Parathyroid adenoma (tissue), 2 donors: ENCODE results near the gene ADAMTS16.
"Not testable (repeated sequence)": the region's sequence is repeated elsewhere in the genome, so short reads cannot be mapped to it uniquely, and the experiment has no call there.

Source experiments
- H2AFZ ChIP-seq: fragments of 300-600 bp; sonication (generic); one replicate; pipeline ENCODE4 v1.7.0; 2017; ENCODE audit warnings: antibody characterized with exemption, mild to moderate bottlenecking
- H3K27ac ChIP-seq: fragments of 300-600 bp; sonication (generic); one replicate; pipeline ENCODE4 v1.7.0; 2017
- H3K27me3 ChIP-seq: fragments of 300-600 bp; sonication (generic); one replicate; pipeline ENCODE4 v1.7.0; 2017; ENCODE audit warnings: low read length; ENCODE audit not compliant: control insufficient read depth, insufficient read depth
- H3K36me3 ChIP-seq: fragments of 300-600 bp; sonication (generic); one replicate; pipeline ENCODE4 v1.7.0; 2017; ENCODE audit warnings: low read length; ENCODE audit not compliant: control insufficient read depth, insufficient read depth
- H3K4me1 ChIP-seq: fragments of 300-600 bp; sonication (generic); one replicate; pipeline ENCODE4 v1.7.0; 2017; ENCODE audit warnings: control low read depth
- H3K4me2 ChIP-seq: fragments of 300-600 bp; sonication (generic); one replicate; pipeline ENCODE4 v1.7.0; 2017; ENCODE audit warnings: low read length
- H3K4me3 ChIP-seq: fragments of 300-600 bp; sonication (generic); one replicate; pipeline ENCODE4 v1.7.0; 2017; ENCODE audit warnings: low read depth, low read length
- H3K79me2 ChIP-seq: fragments of 300-600 bp; sonication (generic); one replicate; pipeline ENCODE4 v1.7.0; 2017; ENCODE audit warnings: control low read depth
- H3K9ac ChIP-seq: fragments of 300-600 bp; sonication (generic); one replicate; pipeline ENCODE4 v1.7.0; 2017; ENCODE audit warnings: mild to moderate bottlenecking
- H3K9me3 ChIP-seq: fragments of 300-600 bp; sonication (generic); one replicate; pipeline ENCODE4 v1.7.0; 2017; ENCODE audit warnings: low read length; ENCODE audit not compliant: control insufficient read depth
- TF ChIP-seq, protein P1 (sequence below): fragments of 300-600 bp; sonication (generic); IDR thresholded peaks from one replicate; pipeline ENCODE4 v1.7.0; 2017; ENCODE audit warnings: antibody characterized with exemption, mild to moderate bottlenecking
- donor health status: primary hyperparathyroidism.

ADAMTS16 gene

DNA sequence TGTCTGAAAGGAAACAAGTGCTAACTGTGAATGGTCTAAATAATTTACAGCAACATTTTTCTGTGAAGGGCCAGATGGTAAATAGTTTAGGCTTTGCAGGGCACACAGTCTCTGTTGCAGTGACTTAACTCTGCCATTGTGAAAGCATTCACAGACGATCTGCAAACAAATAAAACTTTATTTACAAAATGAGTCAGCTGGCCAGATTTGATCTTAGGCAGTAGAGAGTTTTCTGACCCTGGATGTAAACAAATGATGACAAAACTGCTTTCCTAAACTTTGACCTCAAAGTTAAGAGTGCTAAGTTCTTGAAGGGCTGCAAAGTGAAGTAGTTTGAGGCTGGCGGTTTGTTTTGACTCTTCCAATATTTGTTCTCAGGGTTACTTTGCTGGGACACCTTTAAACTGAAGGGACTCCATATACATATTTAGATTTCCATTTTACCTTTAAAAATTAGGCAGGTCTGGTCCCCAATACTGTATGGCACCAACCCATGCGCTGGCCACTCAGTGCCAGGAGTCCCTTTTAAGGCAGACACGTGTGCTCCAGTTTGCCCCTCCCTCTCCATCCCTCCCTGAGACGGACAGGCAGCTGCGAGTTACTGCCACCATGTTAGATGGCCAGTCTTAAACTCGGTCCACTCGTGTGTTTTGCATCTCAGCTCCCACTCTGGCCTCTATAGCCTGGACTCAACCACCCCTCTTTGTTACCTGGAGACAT, 4.0 kb upstream of the ADAMTS16 start:
- no peak overlapping the region for H2AFZ ChIP-seq
- TF ChIP-seq, protein P1, sequence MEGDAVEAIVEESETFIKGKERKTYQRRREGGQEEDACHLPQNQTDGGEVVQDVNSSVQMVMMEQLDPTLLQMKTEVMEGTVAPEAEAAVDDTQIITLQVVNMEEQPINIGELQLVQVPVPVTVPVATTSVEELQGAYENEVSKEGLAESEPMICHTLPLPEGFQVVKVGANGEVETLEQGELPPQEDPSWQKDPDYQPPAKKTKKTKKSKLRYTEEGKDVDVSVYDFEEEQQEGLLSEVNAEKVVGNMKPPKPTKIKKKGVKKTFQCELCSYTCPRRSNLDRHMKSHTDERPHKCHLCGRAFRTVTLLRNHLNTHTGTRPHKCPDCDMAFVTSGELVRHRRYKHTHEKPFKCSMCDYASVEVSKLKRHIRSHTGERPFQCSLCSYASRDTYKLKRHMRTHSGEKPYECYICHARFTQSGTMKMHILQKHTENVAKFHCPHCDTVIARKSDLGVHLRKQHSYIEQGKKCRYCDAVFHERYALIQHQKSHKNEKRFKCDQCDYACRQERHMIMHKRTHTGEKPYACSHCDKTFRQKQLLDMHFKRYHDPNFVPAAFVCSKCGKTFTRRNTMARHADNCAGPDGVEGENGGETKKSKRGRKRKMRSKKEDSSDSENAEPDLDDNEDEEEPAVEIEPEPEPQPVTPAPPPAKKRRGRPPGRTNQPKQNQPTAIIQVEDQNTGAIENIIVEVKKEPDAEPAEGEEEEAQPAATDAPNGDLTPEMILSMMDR: no peak
- no peak overlapping the region for H3K4me3 ChIP-seq
- no peaks in the 10 kb centered on the region for H3K27me3 ChIP-seq
- no peak overlapping the region for H3K4me2 ChIP-seq
- no peak overlapping the region for H3K27ac ChIP-seq
- no peak overlapping the region for H3K9ac ChIP-seq
- H3K79me2 ChIP-seq: no peaks in the 10 kb centered on the region
- H3K4me1 ChIP-seq: no peaks in the 10 kb centered on the region
- H3K36me3 ChIP-seq: no peaks in the 10 kb centered on the region
- no peaks in the 10 kb centered on the region for H3K9me3 ChIP-seq

DNA sequence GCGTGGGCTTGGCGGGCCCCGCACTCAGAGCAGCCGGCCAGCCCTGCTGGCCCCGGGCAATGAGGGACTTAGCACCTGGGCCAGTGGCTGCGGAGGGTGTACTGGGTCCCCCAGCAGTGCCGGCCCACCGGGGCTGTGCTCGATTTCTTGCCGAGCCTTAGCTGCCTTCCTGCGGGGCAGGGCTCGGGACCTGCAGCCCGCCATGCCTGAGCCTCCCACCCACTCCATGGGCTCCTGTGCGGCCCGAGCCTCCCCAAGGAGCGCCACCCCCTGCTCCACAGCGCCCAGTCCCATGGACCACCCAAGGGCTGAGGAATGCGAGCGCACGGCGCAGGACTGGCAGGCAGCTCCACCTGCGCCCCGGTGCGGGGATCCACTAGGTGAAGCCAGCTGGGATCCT, 2.3 kb upstream of the ADAMTS16 start:
- not testable (repeated sequence) for H3K27me3 ChIP-seq, H3K4me1 ChIP-seq, H2AFZ ChIP-seq, H3K79me2 ChIP-seq, H3K27ac ChIP-seq, H3K4me2 ChIP-seq, H3K36me3 ChIP-seq, H3K4me3 ChIP-seq, H3K9me3 ChIP-seq, H3K9ac ChIP-seq

DNA sequence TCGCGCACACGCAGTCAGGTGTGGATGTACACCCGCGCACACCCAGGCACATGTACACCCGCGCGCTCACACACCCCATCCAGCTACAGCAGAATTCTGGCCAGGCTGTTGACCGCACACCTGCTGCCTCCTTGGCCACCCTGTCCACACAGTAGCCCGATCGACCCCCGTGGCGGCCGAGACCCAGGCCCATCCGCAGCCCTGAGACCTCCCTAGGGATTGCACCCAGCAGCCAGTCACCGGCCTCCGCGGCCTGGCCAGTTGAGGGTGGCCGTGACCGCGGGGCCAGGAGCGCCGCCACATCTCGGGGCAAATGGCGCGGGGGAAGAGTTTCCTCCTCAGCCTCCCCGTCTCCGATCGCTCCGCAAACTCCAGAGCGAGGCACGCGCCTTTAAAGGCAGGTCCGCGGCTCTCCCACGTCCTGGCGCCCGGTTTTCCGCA, 774 bp upstream of the ADAMTS16 start:
- Histone ChIP-seq H2AFZ (no peak overlapping the region), H3K27me3 (no peaks in the 10 kb centered on the region), H3K4me3 (no peak overlapping the region), H3K4me2 (peak overlapping the region; percentile 28), H3K36me3 (no peaks in the 10 kb centered on the region), H3K79me2 (no peaks in the 10 kb centered on the region), H3K4me1 (no peaks in the 10 kb centered on the region), H3K27ac (no peak overlapping the region), H3K9ac (no peak overlapping the region), H3K9me3 (no peaks in the 10 kb centered on the region)
- TF ChIP-seq, protein P1: no peak

DNA sequence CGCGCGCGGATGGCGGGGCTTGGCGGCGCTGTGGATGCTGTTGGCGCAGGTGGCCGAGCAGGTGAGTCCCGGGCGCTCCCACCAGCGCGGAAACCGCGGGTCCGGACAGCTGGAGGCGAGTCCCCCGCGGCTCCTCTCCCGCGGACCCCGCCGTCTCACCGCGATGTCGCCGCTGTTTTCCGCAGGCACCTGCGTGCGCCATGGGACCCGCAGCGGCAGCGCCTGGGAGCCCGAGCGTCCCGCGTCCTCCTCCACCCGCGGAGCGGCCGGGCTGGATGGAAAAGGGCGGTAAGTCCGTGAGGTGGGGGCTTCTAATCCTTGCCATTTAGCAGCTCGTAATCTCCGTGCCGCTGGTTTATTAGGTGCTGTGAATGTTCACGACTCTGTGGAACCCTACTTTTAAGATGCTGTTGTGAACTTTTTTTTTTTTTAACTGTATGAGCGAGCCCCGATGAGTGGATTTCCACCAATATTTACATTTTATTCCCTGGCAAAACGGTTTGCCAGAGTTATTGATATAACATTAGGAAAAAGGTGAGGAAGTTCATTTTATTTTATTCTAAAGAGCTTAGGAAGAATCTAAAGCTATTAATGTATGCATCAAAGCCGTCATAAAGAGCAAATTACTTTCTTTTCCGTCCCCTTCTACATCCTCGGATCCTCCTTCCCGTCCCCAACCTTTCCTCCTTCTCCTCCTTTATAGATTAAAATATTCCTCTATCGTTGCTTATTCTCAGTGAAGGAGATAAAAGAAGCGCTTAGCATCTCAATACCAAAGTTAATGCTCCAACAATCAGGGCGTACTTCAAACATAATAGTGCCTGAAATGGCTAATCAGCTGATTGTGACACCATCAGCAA, 579 bp downstream of the ADAMTS16 start:
- Histone ChIP-seq H3K27me3 (no peaks in the 10 kb centered on the region), H3K36me3 (no peaks in the 10 kb centered on the region), H2AFZ (peak overlapping the region; percentile 7), H3K27ac (no peak overlapping the region), H3K79me2 (no peaks in the 10 kb centered on the region), H3K9ac (no peak overlapping the region), H3K4me1 (no peaks in the 10 kb centered on the region), H3K4me3 (no peak overlapping the region), H3K9me3 (no peaks in the 10 kb centered on the region), H3K4me2 (peak overlapping the region; percentile 28)
- TF ChIP-seq, protein P1: no peak

DNA sequence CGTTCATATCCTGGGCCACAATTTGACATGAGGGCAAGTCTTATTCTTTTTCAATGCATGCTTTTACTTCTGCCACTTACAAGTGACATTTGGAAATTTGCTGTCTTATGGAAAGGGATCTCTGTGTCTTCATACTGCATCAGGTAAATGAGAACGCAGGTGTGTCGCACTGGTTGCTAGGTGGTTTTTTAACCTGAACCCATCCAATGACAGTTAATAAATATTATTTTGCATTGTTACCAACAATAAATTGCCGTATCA, 1.1 kb downstream of the ADAMTS16 start:
- Histone ChIP-seq H3K9ac (no peak overlapping the region), H3K79me2 (no peaks in the 10 kb centered on the region), H3K4me1 (no peaks in the 10 kb centered on the region), H3K9me3 (no peaks in the 10 kb centered on the region), H3K27me3 (no peaks in the 10 kb centered on the region), H3K4me3 (peak overlapping the region; percentile 2), H2AFZ (no peak overlapping the region), H3K4me2 (no peak overlapping the region), H3K36me3 (no peaks in the 10 kb centered on the region), H3K27ac (no peak overlapping the region)
- TF ChIP-seq, protein P1: no peak
